H9 (cell line): ENCODE results near the gene OR51L1. TPM values are rescaled to one million over a fixed set of nuclear protein-coding genes. Genes with fewer than 3 reads are reported as not detected.
A peak's percentile ranks its signal among the peaks of the same experiment; 100 is the strongest.

Source experiments
- DNase-seq: peaks from one replicate; pipeline ENCODE4 v3.0.0-alpha.2; 2017
- H2AFZ ChIP-seq: one replicate; pipeline ENCODE4 v1.6.1; 2013; ENCODE audit warnings: mild to moderate bottlenecking, low read length, control low read depth, moderate library complexity
- H2AK5ac ChIP-seq: 2 replicates; pipeline ENCODE4 v1.6.1; 2013; ENCODE audit warnings: low read length, control low read depth, mixed read lengths; ENCODE audit not compliant: insufficient read length
- H2BK120ac ChIP-seq: one replicate; pipeline ENCODE4 v1.6.1; 2013; ENCODE audit warnings: low read depth, mild to moderate bottlenecking, low read length, control low read depth, inconsistent platforms; ENCODE audit not compliant: poor library complexity, severe bottlenecking
- H2BK12ac ChIP-seq: 2 replicates; pipeline ENCODE4 v1.6.1; 2013; ENCODE audit warnings: low read length, control low read depth, mixed read lengths, low read depth; ENCODE audit not compliant: insufficient read length
- H2BK15ac ChIP-seq: 2 replicates; pipeline ENCODE4 v1.6.1; 2013; ENCODE audit warnings: low read depth, low read length, control low read depth
- H2BK20ac ChIP-seq: one replicate; pipeline ENCODE4 v1.6.1; 2013; ENCODE audit warnings: low read depth, mild to moderate bottlenecking, low read length, control low read depth, inconsistent platforms; ENCODE audit not compliant: poor library complexity, severe bottlenecking
- H2BK5ac ChIP-seq: 2 replicates; pipeline ENCODE4 v1.6.1; 2013; ENCODE audit warnings: low read length, control low read depth, mixed read lengths; ENCODE audit not compliant: insufficient read length
- H3K14ac ChIP-seq: 2 replicates; pipeline ENCODE4 v1.6.1; 2013; ENCODE audit warnings: low read length, control low read depth; ENCODE audit not compliant: insufficient read depth
- H3K18ac ChIP-seq: 2 replicates; pipeline ENCODE4 v1.6.1; 2013; ENCODE audit warnings: low read depth, mild to moderate bottlenecking, mixed read lengths, low read length, control low read depth; ENCODE audit not compliant: insufficient read length
- H3K23ac ChIP-seq: 2 replicates; pipeline ENCODE4 v1.6.1; 2013; ENCODE audit warnings: low read length, control low read depth, mixed read lengths, low read depth; ENCODE audit not compliant: insufficient read length
- H3K23me2 ChIP-seq: 2 replicates; pipeline ENCODE4 v1.6.1; 2013; ENCODE audit warnings: low read depth, mild to moderate bottlenecking, mixed read lengths, low read length, control low read depth; ENCODE audit not compliant: insufficient read length, poor library complexity, severe bottlenecking
- H3K27ac ChIP-seq: 2 replicates; pipeline ENCODE4 v1.5.1; 2013; ENCODE audit warnings: low read length, control low read depth, mixed read lengths, low read depth; ENCODE audit not compliant: insufficient read length
- H3K27me3 ChIP-seq: 2 replicates; pipeline ENCODE4 v1.6.1; 2013; ENCODE audit warnings: low read length, control low read depth, inconsistent platforms; ENCODE audit not compliant: insufficient read depth
- H3K4ac ChIP-seq: 2 replicates; pipeline ENCODE4 v1.6.1; 2013; ENCODE audit warnings: low read depth, mild to moderate bottlenecking, control low read depth, inconsistent platforms, low read length, moderate library complexity
- H3K4me1 ChIP-seq: 2 replicates; pipeline ENCODE4 v1.6.1; 2013; ENCODE audit warnings: low read length, control low read depth, inconsistent platforms; ENCODE audit not compliant: insufficient read depth
- H3K4me2 ChIP-seq: 2 replicates; pipeline ENCODE4 v1.6.1; 2013; ENCODE audit warnings: low read length, control low read depth, mixed read lengths; ENCODE audit not compliant: insufficient read length, insufficient read depth
- H3K56ac ChIP-seq: 2 replicates; pipeline ENCODE4 v1.6.1; 2013; ENCODE audit warnings: low read depth, mild to moderate bottlenecking, mixed read lengths, low read length, control low read depth; ENCODE audit not compliant: insufficient read length
- H3K79me1 ChIP-seq: 2 replicates; pipeline ENCODE4 v1.6.1; 2013; ENCODE audit warnings: low read depth, mild to moderate bottlenecking, moderate library complexity, low read length, control low read depth, inconsistent platforms; ENCODE audit not compliant: insufficient read depth, poor library complexity, severe bottlenecking
- H3K79me2 ChIP-seq: 2 replicates; pipeline ENCODE4 v1.6.1; 2013; ENCODE audit warnings: low read length, control low read depth, inconsistent platforms; ENCODE audit not compliant: insufficient read depth
- H3K9ac ChIP-seq: 2 replicates; pipeline ENCODE4 v1.6.1; 2013; ENCODE audit warnings: low read length, control low read depth, mixed read lengths; ENCODE audit not compliant: insufficient read length; ENCODE audit errors: extremely low read depth
- H3K9me3 ChIP-seq: one replicate; pipeline ENCODE4 v1.6.1; 2013; ENCODE audit warnings: low read depth, low read length, inconsistent platforms; ENCODE audit not compliant: control insufficient read depth
- H3T11ph ChIP-seq: one replicate; pipeline ENCODE4 v1.6.1; 2013; ENCODE audit warnings: mild to moderate bottlenecking, low read length, control low read depth, inconsistent platforms
- H4K20me1 ChIP-seq: one replicate; pipeline ENCODE4 v1.6.1; 2013; ENCODE audit not compliant: control insufficient read depth, insufficient read length, insufficient read depth
- H4K5ac ChIP-seq: 2 replicates; pipeline ENCODE4 v1.6.1; 2013; ENCODE audit warnings: low read depth, mild to moderate bottlenecking, mixed read lengths, low read length, control low read depth; ENCODE audit not compliant: insufficient read length
- H4K8ac ChIP-seq: replicated peaks from 2 replicates; pipeline ENCODE4 v1.6.1; 2013; ENCODE audit warnings: low read length, control low read depth, mixed read lengths, low read depth; ENCODE audit not compliant: insufficient read length
- H4K91ac ChIP-seq: 2 replicates; pipeline ENCODE4 v1.6.1; 2013; ENCODE audit warnings: low read depth, mild to moderate bottlenecking, moderate library complexity, mixed read lengths, low read length, control low read depth; ENCODE audit not compliant: insufficient read length
- H3K27ac Mint-ChIP-seq, 3 experiments: 2 replicates in 2 of 3; 3 replicates in 1 of 3; pipeline ENCODE4 v1.8.0; 2020 to 2021; ENCODE audit warnings: mixed read lengths in 3 of 3, mild to moderate bottlenecking in 1 of 3, moderate library complexity in 1 of 3
- H3K27me3 Mint-ChIP-seq: 2 replicates; pipeline ENCODE4 v1.8.0; 2021; ENCODE audit warnings: low read depth, mild to moderate bottlenecking, moderate library complexity, mixed read lengths
- H3K36me3 Mint-ChIP-seq, 3 experiments: 2 replicates in 2 of 3; 3 replicates in 1 of 3; pipeline ENCODE4 v1.8.0; 2020 to 2021; ENCODE audit warnings: low read depth in 3 of 3, mixed read lengths in 3 of 3; ENCODE audit not compliant: insufficient read depth in 1 of 3
- H3K4me1 Mint-ChIP-seq, 2 experiments: 2 replicates each; pipeline ENCODE4 v1.8.0; 2020; ENCODE audit warnings: mixed read lengths in 2 of 2
- H3K4me3 Mint-ChIP-seq, 2 experiments: 2 replicates in 1 of 2; 3 replicates in 1 of 2; pipeline ENCODE4 v1.8.0; 2020 to 2021; ENCODE audit warnings: mild to moderate bottlenecking in 2 of 2, mixed read lengths in 2 of 2, moderate library complexity in 1 of 2
- H3K9me3 Mint-ChIP-seq, 2 experiments: 2 replicates in 1 of 2; 3 replicates in 1 of 2; pipeline ENCODE4 v1.8.0; 2020; ENCODE audit warnings: mild to moderate bottlenecking in 2 of 2, mixed read lengths in 2 of 2, moderate library complexity in 1 of 2
- WGBS: extraction: QIAGEN DNeasy Blood & Tissue Kit; methylation state at CpG from one replicate; pipeline ENCODE4 v1.1.7; 2013; ENCODE audit warnings: missing lambda C conversion rate, low lambda C conversion rate, mixed read lengths; ENCODE audit not compliant: insufficient read length; ENCODE audit errors: extremely low coverage; 5-methylcytosine and 5-hydroxymethylcytosine counted together
- total RNA-seq: library from RNA; stranded (reverse); gene quantifications from 2 replicates; pipeline ENCODE4 v1.2.1, GENCODE V29; 2021
- TF ChIP-seq, protein P1 (sequence below): fragments of 200-600 bp; sonication (generic); conservative IDR thresholded peaks from 3 replicates; pipeline ENCODE4 v1.8.0; 2021; ENCODE audit warnings: antibody characterized with exemption, mild to moderate bottlenecking

Gene OR51L1
- total RNA-seq, 1 experiment from 2014 or later = not detected

DNA sequence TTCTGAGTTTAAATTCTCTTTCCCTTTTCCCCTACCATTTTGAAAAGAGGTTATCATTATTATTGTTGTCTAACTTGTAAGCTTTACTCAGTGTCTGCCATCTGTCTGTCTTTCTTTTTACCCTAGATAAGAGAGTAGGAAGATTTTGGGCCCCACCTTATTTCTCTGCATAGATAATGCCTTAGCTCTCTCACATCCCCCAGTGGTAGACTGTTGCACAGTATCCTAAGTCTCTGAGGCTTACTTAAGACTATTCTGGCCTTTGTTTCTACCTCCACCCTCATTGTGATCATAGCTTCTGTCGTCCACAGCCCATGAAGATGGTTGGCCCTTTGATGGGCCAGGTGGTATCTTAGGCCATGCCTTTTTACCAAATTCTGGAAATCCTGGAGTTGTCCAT lies 3.6 kb upstream of the OR51L1 start:
- no peaks in the 10 kb centered on the region for H3K27me3 ChIP-seq
- no peak overlapping the region for H3K56ac ChIP-seq
- H2BK120ac ChIP-seq = no peak overlapping the region
- no peak overlapping the region for H3K4me2 ChIP-seq
- H3K27ac Mint-ChIP-seq = no peak overlapping the region
- no peak overlapping the region for H4K91ac ChIP-seq
- no peak overlapping the region for H2BK20ac ChIP-seq
- H3T11ph ChIP-seq = no peak overlapping the region
- H3K4me1 ChIP-seq = no peaks in the 10 kb centered on the region
- H3K36me3 Mint-ChIP-seq = no peaks in the 10 kb centered on the region
- H2BK5ac ChIP-seq = no peak overlapping the region
- no peak overlapping the region for H3K4ac ChIP-seq
- no peak overlapping the region for H3K14ac ChIP-seq
- peaks cover 0 to 5% of the 10 kb centered on the region in 2 experiments; a peak in 1 of 4 replicates for H3K4me1 Mint-ChIP-seq
- H3K4me3 Mint-ChIP-seq = no peak overlapping the region
- no peaks in the 10 kb centered on the region; the same call in 1 of the 2 replicates for H3K27me3 Mint-ChIP-seq
- no peak overlapping the region for H3K9ac ChIP-seq
- no peak overlapping the region for H2BK12ac ChIP-seq
- WGBS = no CpG with 5 or more reads among the region's 1 CpG
- H3K9me3 ChIP-seq = no peaks in the 10 kb centered on the region
- no peaks in the 10 kb centered on the region for H4K20me1 ChIP-seq
- no peak overlapping the region for H3K27ac ChIP-seq
- no peak overlapping the region for H3K18ac ChIP-seq
- H3K9me3 Mint-ChIP-seq = no peaks in the 10 kb centered on the region; a peak in 1 of 5 replicates
- no peak overlapping the region for H2AK5ac ChIP-seq
- no peak overlapping the region for H3K23ac ChIP-seq
- no peaks in the 10 kb centered on the region for H3K23me2 ChIP-seq
- H3K79me1 ChIP-seq = no peaks in the 10 kb centered on the region
- H2AFZ ChIP-seq = no peak overlapping the region
- H3K79me2 ChIP-seq = no peaks in the 10 kb centered on the region
- no peak overlapping the region for H2BK15ac ChIP-seq
- no peak for DNase-seq
- no peak overlapping the region for H4K8ac ChIP-seq
- TF ChIP-seq, protein P1, sequence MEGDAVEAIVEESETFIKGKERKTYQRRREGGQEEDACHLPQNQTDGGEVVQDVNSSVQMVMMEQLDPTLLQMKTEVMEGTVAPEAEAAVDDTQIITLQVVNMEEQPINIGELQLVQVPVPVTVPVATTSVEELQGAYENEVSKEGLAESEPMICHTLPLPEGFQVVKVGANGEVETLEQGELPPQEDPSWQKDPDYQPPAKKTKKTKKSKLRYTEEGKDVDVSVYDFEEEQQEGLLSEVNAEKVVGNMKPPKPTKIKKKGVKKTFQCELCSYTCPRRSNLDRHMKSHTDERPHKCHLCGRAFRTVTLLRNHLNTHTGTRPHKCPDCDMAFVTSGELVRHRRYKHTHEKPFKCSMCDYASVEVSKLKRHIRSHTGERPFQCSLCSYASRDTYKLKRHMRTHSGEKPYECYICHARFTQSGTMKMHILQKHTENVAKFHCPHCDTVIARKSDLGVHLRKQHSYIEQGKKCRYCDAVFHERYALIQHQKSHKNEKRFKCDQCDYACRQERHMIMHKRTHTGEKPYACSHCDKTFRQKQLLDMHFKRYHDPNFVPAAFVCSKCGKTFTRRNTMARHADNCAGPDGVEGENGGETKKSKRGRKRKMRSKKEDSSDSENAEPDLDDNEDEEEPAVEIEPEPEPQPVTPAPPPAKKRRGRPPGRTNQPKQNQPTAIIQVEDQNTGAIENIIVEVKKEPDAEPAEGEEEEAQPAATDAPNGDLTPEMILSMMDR = peak; percentile 44
- H4K5ac ChIP-seq = no peak overlapping the region
